Measurements from ENCODE around the gene KLHL21. TPM values are rescaled to one million over a fixed set of nuclear protein-coding genes. Genes with fewer than 3 reads are reported as not detected.

KLHL21 gene
- total RNA-seq, 1 experiment from 2014 or later = 35.9 TPM

Other genes with a start within 250 kb of the KLHL21 start
- gene ACOT7, start 209.1 kb downstream of the KLHL21 start, total RNA-seq (2021; ENCODE audit: unreplicated experiment) = 120 TPM
- 11.1 TPM for gene HES2, start 182.9 kb downstream of the KLHL21 start, total RNA-seq (2021; ENCODE audit: unreplicated experiment)
- 8.5 TPM for gene ESPN, start 178.1 kb downstream of the KLHL21 start, total RNA-seq (2021; ENCODE audit: unreplicated experiment)
- gene TNFRSF25, start 136.7 kb downstream of the KLHL21 start, total RNA-seq (2021; ENCODE audit: unreplicated experiment) = 7.0 TPM
- 6.8 TPM for gene PLEKHG5, start 111.2 kb downstream of the KLHL21 start, total RNA-seq (2021; ENCODE audit: unreplicated experiment)
- 46.4 TPM for gene NOL9, start 48.4 kb downstream of the KLHL21 start, total RNA-seq (2021; ENCODE audit: unreplicated experiment)
- not detected for gene TAS1R1, start 47.6 kb downstream of the KLHL21 start, total RNA-seq (2021; ENCODE audit: unreplicated experiment)
- gene ZBTB48, start 22.9 kb downstream of the KLHL21 start, total RNA-seq (2021; ENCODE audit: unreplicated experiment) = 40.7 TPM
- 41.8 TPM for gene PHF13, start 10.9 kb upstream of the KLHL21 start, total RNA-seq (2021; ENCODE audit: unreplicated experiment)
- gene THAP3, start 22.0 kb upstream of the KLHL21 start, total RNA-seq (2021; ENCODE audit: unreplicated experiment) = 24.9 TPM
- 93.6 TPM for gene DNAJC11, start 98.9 kb upstream of the KLHL21 start, total RNA-seq (2021; ENCODE audit: unreplicated experiment)
- gene CAMTA1, start 182.6 kb upstream of the KLHL21 start, total RNA-seq (2021; ENCODE audit: unreplicated experiment) = 82.2 TPM

Data from Panc1 (cell line).